SK-N-SH treated with all-trans-retinoic acid at 6 μM for 48 hours (cell line): ENCODE data around the gene RAB15.

Experiments
- ATAC-seq: fragments of 200-7000 bp; cut with Tn5 transposase; 3 replicates; pipeline ENCODE4 v1.9.1; 2020; ENCODE audit warnings: mild to moderate bottlenecking, moderate library complexity
- ARNTL ChIP-seq: fragments of 450-650 bp; formaldehyde crosslinking; IDR thresholded peaks from 2 replicates; pipeline ENCODE4 v1.5.0; 2020; ENCODE audit warnings: low read depth, mild to moderate bottlenecking, moderate library complexity, borderline replicate concordance
- BACH2 ChIP-seq: fragments of 250-450 bp; sonication (Bioruptor Pico); IDR thresholded peaks from 2 replicates; pipeline ENCODE4 v1.9.0; 2021; ENCODE audit warnings: mild to moderate bottlenecking, borderline replicate concordance
- CSDC2 ChIP-seq: fragments of 250-450 bp; sonication (Bioruptor Pico); IDR thresholded peaks from 2 replicates; pipeline ENCODE4 v1.5.0; 2020; ENCODE audit warnings: mild to moderate bottlenecking, moderate library complexity
- ESRRG ChIP-seq: fragments of 250-450 bp; sonication (Bioruptor Pico); IDR thresholded peaks from 2 replicates; pipeline ENCODE4 v1.6.1; 2021; ENCODE audit warnings: mild to moderate bottlenecking
- GLIS3 ChIP-seq: fragments of 250-450 bp; sonication (Bioruptor Pico); IDR thresholded peaks from 2 replicates; pipeline ENCODE4 v1.5.0; 2020; ENCODE audit warnings: mild to moderate bottlenecking, moderate library complexity
- ISL1 ChIP-seq: fragments of 250-450 bp; sonication (Bioruptor Pico); IDR thresholded peaks from 2 replicates; pipeline ENCODE4 v2.1.2; 2022; ENCODE audit warnings: mild to moderate bottlenecking, moderate library complexity
- OSR1 ChIP-seq: fragments of 250-450 bp; sonication (Bioruptor Pico); IDR thresholded peaks from 2 replicates; pipeline ENCODE4 v1.8.0; 2022; ENCODE audit warnings: moderate library complexity, mild to moderate bottlenecking, inconsistent platforms
- PPARA ChIP-seq: fragments of 250-450 bp; sonication (Bioruptor Pico); IDR thresholded peaks from 2 replicates; pipeline ENCODE4 v1.5.0; 2020; ENCODE audit warnings: mild to moderate bottlenecking, borderline replicate concordance
- RARB ChIP-seq: fragments of 250-450 bp; sonication (Bioruptor Pico); IDR thresholded peaks from 2 replicates; pipeline ENCODE4 v1.8.0; 2021; ENCODE audit warnings: mild to moderate bottlenecking, moderate library complexity
- SNAI2 ChIP-seq: fragments of 250-450 bp; sonication (Bioruptor Pico); IDR thresholded peaks from 2 replicates; pipeline ENCODE4 v1.5.0; 2020; ENCODE audit warnings: mild to moderate bottlenecking, moderate library complexity
- TCF4 ChIP-seq: fragments of 250-450 bp; sonication (Bioruptor Pico); IDR thresholded peaks from 2 replicates; pipeline ENCODE4 v1.8.0; 2021; ENCODE audit warnings: mild to moderate bottlenecking, moderate library complexity, borderline replicate concordance
- TOX ChIP-seq: fragments of 250-450 bp; sonication (Bioruptor Pico); IDR thresholded peaks from 2 replicates; pipeline ENCODE4 v1.8.0; 2021; ENCODE audit warnings: mild to moderate bottlenecking, moderate library complexity, borderline replicate concordance
- ZC3H10 ChIP-seq: fragments of 250-450 bp; sonication (Bioruptor Pico); IDR thresholded peaks from 2 replicates; pipeline ENCODE4 v1.5.1; 2021; ENCODE audit warnings: mild to moderate bottlenecking, moderate library complexity
- ZFP3 ChIP-seq: fragments of 250-450 bp; sonication (Bioruptor Pico); IDR thresholded peaks from 2 replicates; pipeline ENCODE4 v1.5.0; 2020; ENCODE audit warnings: mild to moderate bottlenecking, moderate library complexity
- ZFP30 ChIP-seq: fragments of 450-650 bp; formaldehyde crosslinking; IDR thresholded peaks from 2 replicates; pipeline ENCODE4 v1.5.0; 2022; ENCODE audit warnings: mild to moderate bottlenecking, moderate library complexity
- ZNF565 ChIP-seq: fragments of 450-650 bp; formaldehyde crosslinking; conservative IDR thresholded peaks from 2 replicates; pipeline ENCODE4 v1.5.0; 2020; ENCODE audit warnings: low read depth, mild to moderate bottlenecking, moderate library complexity
- ZNF70 ChIP-seq: fragments of 450-650 bp; formaldehyde crosslinking; IDR thresholded peaks from 2 replicates; pipeline ENCODE4 v1.5.0; 2020; ENCODE audit warnings: mild to moderate bottlenecking, moderate library complexity
- ZNF8 ChIP-seq: fragments of 450-650 bp; formaldehyde crosslinking; IDR thresholded peaks from 2 replicates; pipeline ENCODE4 v1.5.0; 2020; ENCODE audit warnings: mild to moderate bottlenecking, moderate library complexity
- TF ChIP-seq, protein P1 (sequence below): fragments of 250-450 bp; sonication (Bioruptor Pico); IDR thresholded peaks from 2 replicates; pipeline ENCODE4 v1.8.0; 2021; ENCODE audit warnings: low read depth, mild to moderate bottlenecking, moderate library complexity, borderline replicate concordance
- TF ChIP-seq, protein P2 (sequence below): fragments of 250-450 bp; sonication (Bioruptor Pico); IDR thresholded peaks from 2 replicates; pipeline ENCODE4 v1.5.0; 2020; ENCODE audit warnings: mild to moderate bottlenecking, moderate library complexity
- TF ChIP-seq, protein P3 (sequence below): fragments of 250-450 bp; sonication (Bioruptor Pico); IDR thresholded peaks from 2 replicates; pipeline ENCODE4 v1.8.0; 2020; ENCODE audit warnings: mild to moderate bottlenecking, moderate library complexity, borderline replicate concordance
- TF ChIP-seq, protein P4 (sequence below): fragments of 250-450 bp; sonication (Bioruptor Pico); IDR thresholded peaks from 2 replicates; pipeline ENCODE4 v1.5.1; 2021; ENCODE audit warnings: mild to moderate bottlenecking, moderate library complexity

The RAB15 gene

DNA sequence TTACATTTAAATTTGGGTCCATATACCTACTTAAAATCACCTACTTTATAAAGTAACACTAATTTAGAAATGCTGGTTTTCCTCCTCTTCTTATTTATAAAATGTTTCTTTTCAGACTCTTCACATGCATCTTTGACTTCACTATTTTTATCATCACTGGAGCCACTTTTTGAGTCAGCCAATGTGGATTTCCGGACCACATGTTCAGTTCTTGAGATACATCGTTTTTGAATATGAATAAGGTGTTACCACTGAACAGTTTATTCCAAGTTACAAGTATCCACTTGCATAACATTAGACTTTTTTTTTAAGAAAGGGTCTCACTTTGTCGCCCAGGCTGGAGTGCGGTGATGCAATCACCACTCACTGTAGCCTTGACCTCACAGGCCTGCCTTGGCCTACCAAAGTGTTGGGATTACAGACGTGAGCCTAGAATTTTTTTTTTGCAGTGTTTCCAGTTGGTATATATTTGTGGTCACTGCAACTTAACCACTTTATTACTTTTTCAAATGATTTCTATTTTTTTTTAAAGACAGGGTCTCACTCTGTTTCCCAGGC, 20.3 kb upstream of the RAB15 start:
- ATAC-seq, result no peak
- no peak for TF ChIP-seq CSDC2 (CRISPR knock-in tag)
- no peak for TF ChIP-seq ZC3H10
- no peak for TF ChIP-seq GLIS3
- no peak for TF ChIP-seq ARNTL
- TF ChIP-seq ZFP3 (CRISPR knock-in tag), result no peak
- TF ChIP-seq, protein P1, sequence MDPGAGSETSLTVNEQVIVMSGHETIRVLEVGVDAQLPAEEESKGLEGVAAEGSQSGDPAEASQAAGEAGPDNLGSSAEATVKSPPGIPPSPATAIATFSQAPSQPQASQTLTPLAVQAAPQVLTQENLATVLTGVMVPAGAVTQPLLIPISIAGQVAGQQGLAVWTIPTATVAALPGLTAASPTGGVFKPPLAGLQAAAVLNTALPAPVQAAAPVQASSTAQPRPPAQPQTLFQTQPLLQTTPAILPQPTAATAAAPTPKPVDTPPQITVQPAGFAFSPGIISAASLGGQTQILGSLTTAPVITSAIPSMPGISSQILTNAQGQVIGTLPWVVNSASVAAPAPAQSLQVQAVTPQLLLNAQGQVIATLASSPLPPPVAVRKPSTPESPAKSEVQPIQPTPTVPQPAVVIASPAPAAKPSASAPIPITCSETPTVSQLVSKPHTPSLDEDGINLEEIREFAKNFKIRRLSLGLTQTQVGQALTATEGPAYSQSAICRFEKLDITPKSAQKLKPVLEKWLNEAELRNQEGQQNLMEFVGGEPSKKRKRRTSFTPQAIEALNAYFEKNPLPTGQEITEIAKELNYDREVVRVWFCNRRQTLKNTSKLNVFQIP (CRISPR knock-in tag), result no peak
- no peak for TF ChIP-seq ISL1 (CRISPR knock-in tag)
- no peak for TF ChIP-seq PPARA (CRISPR knock-in tag)
- TF ChIP-seq, protein P2, sequence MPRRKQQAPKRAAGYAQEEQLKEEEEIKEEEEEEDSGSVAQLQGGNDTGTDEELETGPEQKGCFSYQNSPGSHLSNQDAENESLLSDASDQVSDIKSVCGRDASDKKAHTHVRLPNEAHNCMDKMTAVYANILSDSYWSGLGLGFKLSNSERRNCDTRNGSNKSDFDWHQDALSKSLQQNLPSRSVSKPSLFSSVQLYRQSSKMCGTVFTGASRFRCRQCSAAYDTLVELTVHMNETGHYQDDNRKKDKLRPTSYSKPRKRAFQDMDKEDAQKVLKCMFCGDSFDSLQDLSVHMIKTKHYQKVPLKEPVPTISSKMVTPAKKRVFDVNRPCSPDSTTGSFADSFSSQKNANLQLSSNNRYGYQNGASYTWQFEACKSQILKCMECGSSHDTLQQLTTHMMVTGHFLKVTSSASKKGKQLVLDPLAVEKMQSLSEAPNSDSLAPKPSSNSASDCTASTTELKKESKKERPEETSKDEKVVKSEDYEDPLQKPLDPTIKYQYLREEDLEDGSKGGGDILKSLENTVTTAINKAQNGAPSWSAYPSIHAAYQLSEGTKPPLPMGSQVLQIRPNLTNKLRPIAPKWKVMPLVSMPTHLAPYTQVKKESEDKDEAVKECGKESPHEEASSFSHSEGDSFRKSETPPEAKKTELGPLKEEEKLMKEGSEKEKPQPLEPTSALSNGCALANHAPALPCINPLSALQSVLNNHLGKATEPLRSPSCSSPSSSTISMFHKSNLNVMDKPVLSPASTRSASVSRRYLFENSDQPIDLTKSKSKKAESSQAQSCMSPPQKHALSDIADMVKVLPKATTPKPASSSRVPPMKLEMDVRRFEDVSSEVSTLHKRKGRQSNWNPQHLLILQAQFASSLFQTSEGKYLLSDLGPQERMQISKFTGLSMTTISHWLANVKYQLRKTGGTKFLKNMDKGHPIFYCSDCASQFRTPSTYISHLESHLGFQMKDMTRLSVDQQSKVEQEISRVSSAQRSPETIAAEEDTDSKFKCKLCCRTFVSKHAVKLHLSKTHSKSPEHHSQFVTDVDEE (CRISPR knock-in tag), result no peak
- no peak for TF ChIP-seq OSR1
- no peak for TF ChIP-seq ZNF565
- no peak for TF ChIP-seq BACH2
- TF ChIP-seq RARB (CRISPR knock-in tag), result no peak
- TF ChIP-seq ZNF70, result no peak
- no peak for TF ChIP-seq ESRRG (CRISPR knock-in tag)
- TF ChIP-seq, protein P3, sequence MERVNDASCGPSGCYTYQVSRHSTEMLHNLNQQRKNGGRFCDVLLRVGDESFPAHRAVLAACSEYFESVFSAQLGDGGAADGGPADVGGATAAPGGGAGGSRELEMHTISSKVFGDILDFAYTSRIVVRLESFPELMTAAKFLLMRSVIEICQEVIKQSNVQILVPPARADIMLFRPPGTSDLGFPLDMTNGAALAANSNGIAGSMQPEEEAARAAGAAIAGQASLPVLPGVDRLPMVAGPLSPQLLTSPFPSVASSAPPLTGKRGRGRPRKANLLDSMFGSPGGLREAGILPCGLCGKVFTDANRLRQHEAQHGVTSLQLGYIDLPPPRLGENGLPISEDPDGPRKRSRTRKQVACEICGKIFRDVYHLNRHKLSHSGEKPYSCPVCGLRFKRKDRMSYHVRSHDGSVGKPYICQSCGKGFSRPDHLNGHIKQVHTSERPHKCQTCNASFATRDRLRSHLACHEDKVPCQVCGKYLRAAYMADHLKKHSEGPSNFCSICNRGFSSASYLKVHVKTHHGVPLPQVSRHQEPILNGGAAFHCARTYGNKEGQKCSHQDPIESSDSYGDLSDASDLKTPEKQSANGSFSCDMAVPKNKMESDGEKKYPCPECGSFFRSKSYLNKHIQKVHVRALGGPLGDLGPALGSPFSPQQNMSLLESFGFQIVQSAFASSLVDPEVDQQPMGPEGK (CRISPR knock-in tag), result no peak

DNA sequence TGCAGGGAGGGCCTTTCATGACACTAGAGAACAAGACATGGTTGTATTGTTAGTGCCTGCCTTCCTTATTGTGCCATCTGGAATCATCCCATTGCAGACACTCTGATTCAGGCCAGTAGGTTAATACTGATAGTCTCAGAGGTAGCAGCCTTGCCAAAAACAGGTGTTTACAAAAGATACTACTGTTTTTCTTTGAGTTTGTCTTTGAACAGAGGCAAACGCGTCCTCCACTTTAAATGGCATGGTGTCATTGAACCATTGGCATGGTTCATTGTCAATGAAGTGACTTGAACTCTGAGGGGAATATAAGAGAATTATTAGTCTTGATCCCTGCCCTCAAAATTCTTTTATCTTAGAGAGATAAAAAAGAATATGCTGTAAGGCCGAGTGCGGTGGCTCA, 18.8 kb upstream of the RAB15 start:
- TF ChIP-seq, protein P3 (CRISPR knock-in tag), result no peak
- no peak for TF ChIP-seq PPARA (CRISPR knock-in tag)
- no peak for TF ChIP-seq ZNF8
- no peak for TF ChIP-seq SNAI2 (CRISPR knock-in tag)
- no peak for TF ChIP-seq RARB (CRISPR knock-in tag)
- TF ChIP-seq OSR1, result no peak
- no peak for TF ChIP-seq ZC3H10
- TF ChIP-seq ESRRG (CRISPR knock-in tag), result no peak
- TF ChIP-seq ZFP30, result no peak
- no peak for TF ChIP-seq GLIS3
- TF ChIP-seq, protein P4, sequence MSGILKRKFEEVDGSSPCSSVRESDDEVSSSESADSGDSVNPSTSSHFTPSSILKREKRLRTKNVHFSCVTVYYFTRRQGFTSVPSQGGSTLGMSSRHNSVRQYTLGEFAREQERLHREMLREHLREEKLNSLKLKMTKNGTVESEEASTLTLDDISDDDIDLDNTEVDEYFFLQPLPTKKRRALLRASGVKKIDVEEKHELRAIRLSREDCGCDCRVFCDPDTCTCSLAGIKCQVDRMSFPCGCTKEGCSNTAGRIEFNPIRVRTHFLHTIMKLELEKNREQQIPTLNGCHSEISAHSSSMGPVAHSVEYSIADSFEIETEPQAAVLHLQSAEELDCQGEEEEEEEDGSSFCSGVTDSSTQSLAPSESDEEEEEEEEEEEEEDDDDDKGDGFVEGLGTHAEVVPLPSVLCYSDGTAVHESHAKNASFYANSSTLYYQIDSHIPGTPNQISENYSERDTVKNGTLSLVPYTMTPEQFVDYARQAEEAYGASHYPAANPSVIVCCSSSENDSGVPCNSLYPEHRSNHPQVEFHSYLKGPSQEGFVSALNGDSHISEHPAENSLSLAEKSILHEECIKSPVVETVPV (CRISPR knock-in tag), result no peak
- TF ChIP-seq ZFP3 (CRISPR knock-in tag), result no peak
- no peak for TF ChIP-seq ARNTL
- TF ChIP-seq ZNF70, result no peak
- no peak for TF ChIP-seq TOX (CRISPR knock-in tag)
- TF ChIP-seq ZNF565, result no peak
- TF ChIP-seq ISL1 (CRISPR knock-in tag), result no peak
- ATAC-seq, result no peak

DNA sequence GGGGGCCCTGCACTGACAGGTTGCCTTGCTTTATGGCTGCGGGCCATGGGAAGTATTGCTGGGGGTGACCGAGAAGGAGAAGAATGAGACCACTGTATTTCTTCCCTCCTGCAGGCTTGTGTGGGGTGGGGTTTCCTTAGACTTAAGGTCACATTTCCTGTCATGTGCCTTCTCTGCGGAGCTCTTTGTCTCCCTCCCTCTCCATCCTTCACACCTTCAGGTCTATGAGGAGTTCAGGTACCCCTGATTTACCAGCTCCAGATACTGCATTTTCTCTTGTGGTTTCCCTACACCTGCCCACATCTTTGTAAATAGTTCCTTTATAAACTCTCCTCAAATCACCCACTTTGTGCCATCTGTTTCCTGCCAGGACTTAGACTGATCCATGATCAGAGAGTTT, 18.2 kb upstream of the RAB15 start:
- TF ChIP-seq, protein P2 (CRISPR knock-in tag), result no peak
- TF ChIP-seq TCF4 (CRISPR knock-in tag), result no peak
- TF ChIP-seq, protein P1 (CRISPR knock-in tag), result no peak
- TF ChIP-seq TOX (CRISPR knock-in tag), result no peak
- no peak for TF ChIP-seq ZFP30
- no peak for TF ChIP-seq ZC3H10
- no peak for TF ChIP-seq CSDC2 (CRISPR knock-in tag)
- TF ChIP-seq, protein P4 (CRISPR knock-in tag), result no peak
- TF ChIP-seq SNAI2 (CRISPR knock-in tag), result no peak
- TF ChIP-seq, all 23 proteins: peak for 0
- ATAC-seq, result no peak
